NK-92 (cell line): ENCODE results near the gene NOC4L.
"Not testable (repeated sequence)": the region's sequence is repeated elsewhere in the genome, so short reads cannot be mapped to it uniquely, and the experiment has no call there.

Experiments used
- DNase-seq: peaks from one replicate; lab custom pipeline; 2025; ENCODE audit not compliant: unreplicated experiment; lab: John Stamatoyannopoulos, UW

Gene NOC4L

GRCh38 chr12:132123970-132124765, 20.1 kb upstream of the NOC4L start:
- no peak for DNase-seq

DNA sequence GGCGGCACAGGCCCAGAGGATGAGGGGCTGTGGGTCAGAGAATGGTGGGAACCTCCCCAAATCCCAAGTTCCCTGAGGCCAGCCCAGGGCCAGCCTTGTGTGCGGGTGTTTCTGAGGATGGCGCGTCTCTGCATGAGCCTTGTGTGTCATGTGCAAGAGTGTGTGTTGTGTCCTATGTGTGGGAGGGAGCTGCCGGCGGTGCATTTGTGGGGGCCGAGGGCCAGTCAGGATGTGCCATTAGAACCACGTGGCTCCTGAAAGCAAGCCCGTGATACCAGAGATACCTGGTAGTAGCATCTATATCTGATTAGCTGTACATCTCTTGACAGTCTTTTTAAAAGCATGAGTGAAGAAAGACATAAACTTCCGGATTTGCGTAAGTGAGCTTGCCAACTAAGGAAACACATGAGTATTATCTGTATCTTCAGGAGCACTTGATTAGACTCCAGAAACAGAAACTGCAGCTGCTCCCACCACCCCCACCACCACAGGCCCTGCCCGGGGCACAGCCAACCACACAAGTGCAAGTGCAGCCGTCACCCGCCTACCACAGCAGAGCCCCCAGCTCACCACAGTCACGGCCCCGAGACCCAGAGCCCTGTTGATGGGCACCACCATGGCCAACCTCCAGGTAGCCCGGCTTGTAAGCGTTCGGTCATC, 19.4 kb upstream of the NOC4L start:
- DNase-seq = no peak

- DNase-seq = no peak
Observed at GRCh38 chr12:132125736-132126135, 18.5 kb upstream of the NOC4L start.

DNA sequence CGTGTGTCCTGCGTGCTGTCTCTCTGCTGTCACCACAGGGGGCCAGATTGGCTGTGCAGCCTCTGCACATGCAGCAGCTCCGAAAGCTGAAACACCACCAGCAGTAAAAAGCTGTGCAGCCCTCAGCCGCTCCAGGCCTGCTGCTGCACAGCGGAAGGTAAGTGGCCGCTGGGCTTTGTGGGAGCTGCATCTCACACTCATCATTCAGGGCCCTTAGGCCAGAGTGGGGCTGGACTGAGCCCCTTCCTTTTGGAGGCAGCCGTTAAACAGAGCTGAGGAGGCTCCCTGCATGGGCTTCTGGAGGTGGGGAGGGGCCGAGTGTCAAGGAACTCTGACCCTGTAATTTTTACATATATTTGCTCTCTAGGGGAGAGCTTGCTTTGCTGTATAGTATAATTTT, 17.2 kb upstream of the NOC4L start:
- no peak for DNase-seq

DNA sequence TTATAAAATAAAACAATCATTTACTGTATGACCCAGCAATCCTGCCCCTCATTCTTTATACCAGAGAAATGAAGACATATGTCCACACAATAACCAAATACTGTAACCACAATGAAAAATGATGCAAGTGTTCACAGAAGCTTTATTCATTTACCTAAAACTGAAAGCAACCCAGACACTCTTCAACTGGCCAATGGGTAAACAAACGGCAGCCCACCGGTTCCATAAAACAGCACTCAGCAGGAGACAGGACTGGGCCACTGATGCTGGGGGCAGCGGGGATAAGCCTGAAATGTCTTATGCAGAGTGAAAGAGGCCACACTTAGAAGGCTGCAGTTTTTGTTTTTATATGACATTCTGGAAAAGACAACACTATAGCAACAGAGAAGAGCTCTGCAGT, 15.2 kb upstream of the NOC4L start:
- no peak for DNase-seq

DNA sequence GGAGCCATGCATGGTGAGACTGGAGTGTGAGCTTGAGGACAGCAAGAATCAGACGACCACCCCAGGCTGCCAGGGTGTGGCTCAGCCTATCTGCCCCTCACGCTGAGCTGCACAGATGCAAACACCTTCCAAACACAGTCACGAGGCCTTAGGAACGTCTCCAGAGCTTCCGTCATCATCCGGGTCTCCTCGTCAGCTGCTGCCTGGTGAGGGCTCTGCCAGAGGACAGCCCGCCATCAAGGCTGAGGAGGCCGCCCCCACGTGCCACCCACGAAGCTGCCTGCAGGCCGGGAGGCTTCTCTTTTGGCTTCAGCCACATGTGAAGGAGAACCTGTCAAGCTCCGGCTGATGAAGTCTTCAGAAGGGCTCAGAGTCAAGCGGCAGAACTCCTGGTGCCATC, 13.6 kb upstream of the NOC4L start:
- no peak for DNase-seq

DNA sequence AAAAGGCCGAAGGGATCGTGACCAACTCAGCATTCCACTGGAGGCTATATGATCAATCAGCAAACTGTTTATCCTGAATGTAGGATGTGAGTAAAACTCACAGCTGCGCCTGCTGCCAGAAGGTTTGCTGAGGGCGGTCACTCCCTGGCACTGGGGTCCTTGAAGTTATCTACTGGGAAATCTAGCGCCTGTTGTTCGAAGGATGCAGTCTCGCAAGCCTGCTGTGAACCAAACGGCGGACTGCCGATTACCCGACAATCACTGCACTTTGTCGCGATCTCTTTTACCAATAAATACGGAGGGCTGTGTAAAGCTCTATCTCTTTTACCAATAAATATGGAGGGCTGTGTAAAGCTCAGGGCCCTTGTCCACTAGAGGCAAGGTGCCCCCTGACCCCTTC, 13.0 kb upstream of the NOC4L start:
- DNase-seq = no peak

GRCh38 chr12:132131952-132132351, 12.3 kb upstream of the NOC4L start:
- DNase-seq = no peak

GRCh38 chr12:132132609-132133430, 11.4 kb upstream of the NOC4L start:
- no peak for DNase-seq

GRCh38 chr12:132133952-132134652, 10.2 kb upstream of the NOC4L start:
- no peak for DNase-seq

GRCh38 chr12:132134653-132135183, 9.5 kb upstream of the NOC4L start:
- DNase-seq = not testable (repeated sequence)

GRCh38 chr12:132136226-132136625, 8.0 kb upstream of the NOC4L start:
- DNase-seq = not testable (repeated sequence)

DNA sequence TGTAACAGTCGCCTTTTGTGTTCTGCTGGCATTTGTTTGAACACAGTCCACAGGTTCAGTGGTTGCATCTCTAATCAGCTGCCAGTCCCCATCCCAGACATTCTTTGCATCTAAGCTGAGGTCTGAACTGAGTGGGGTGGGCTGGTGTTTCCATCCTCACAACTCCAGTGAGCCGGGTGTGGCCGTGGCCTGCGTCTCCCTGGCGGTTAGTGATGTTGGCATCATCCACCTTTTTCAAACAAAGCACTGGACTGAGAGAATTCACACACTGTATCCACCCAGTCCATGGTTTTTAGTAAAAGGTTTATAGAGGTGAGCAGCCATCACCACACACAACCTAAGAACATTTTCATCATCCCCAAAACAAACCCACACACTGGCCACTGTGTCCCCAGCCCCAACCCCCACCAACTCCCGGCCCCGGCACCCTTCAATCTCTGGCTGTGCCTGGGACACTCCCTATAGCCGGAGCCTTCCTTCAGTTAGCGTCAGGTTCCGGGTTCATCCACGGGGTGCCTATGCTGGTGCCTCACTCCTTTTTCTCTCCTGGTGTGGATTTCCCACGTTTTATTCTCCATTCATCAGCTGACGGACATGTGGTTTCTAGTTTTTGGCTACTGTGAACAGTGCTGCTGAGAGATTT, 6.7 kb upstream of the NOC4L start:
- DNase-seq = no peak

DNA sequence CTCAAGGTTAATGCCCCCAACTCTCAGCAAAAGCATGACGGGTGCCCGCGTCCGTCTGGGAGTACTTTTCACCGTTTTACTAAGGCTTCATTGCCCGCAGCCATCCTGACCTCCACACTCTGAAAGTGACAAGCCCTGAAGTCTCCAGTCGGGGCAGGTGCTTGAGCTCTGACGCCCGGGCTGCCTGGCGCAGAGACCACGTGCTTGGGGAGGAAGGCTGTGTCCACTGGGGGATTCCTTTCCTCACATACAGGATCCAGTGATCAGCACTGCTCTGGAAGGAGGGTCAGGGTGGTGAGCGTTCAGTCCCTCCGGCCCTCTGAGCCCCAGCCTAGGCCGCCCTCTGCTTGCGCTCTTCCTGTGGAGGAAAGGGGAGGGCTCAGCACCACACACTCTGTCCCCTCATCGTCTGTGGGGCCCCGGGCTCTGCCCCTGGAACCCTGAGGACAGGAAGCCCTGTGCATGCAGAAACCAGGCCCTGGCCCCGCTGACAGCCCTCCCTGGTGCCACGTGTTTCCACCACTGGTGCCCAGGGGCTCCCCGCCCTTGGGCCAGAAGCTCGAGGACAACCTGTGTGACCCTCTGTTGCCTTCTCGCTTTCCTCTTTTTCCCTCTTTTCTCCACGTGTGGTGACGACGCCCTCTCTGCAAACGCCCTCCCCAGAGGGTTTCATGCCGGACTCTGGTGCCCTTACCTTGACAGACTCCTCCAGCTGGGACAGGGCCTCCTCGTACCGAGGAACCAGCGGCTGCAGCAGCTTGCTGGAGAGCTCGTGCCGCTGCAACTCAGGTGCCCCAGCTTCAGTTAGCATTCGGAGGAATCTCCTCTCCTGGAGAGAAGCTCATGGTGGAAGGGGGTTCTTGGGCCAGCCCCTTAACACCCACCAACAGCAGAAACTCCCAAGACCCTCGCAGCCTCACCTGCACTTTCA, 5.1 kb upstream of the NOC4L start:
- DNase-seq = no peak

GRCh38 chr12:132139912-132140311, 4.3 kb upstream of the NOC4L start:
- DNase-seq = no peak

DNA sequence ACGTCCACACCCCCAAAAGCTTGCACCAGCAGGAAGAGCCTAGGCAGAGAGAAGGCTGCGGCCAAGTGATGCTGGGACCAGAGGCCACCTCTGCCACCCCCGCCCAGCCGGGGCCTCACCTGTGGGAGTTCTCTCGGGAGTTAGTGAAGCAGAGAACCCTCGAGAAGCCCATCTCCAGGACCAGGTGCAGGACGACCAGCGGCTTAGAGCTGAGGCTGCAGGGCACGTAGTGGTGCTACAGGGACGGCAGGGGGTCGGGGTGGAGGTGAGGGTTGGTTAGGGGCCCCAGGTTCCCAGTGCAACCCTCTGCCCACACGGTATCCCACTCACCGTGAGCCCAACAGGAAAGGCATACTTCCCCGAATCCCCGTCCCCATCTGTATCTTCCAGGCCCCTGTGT, 3.8 kb upstream of the NOC4L start:
- no peak for DNase-seq

GRCh38 chr12:132140918-132141841, 3.1 kb upstream of the NOC4L start:
- no peak for DNase-seq

GRCh38 chr12:132141976-132142678, 2.1 kb upstream of the NOC4L start:
- DNase-seq = no peak
